ENCODE data around the gene CHST5.
"Not testable (repeated sequence)": the region's sequence is repeated elsewhere in the genome, so short reads cannot be mapped to it uniquely, and the experiment has no call there.

The CHST5 gene

GRCh38 chr16:75548456-75548855 is 12.5 kb upstream of the CHST5 start:
- DNase-seq = not testable (repeated sequence)

GRCh38 chr16:75546293-75546692 is 10.4 kb upstream of the CHST5 start:
- no peak for DNase-seq

- not testable (repeated sequence) for DNase-seq
These were observed 10.0 kb upstream of the CHST5 start for GRCh38 chr16:75545879-75546278.

- not testable (repeated sequence) for DNase-seq
These were observed 6.6 kb upstream of the CHST5 start for GRCh38 chr16:75542462-75542861.

- no peak for DNase-seq
These were observed 5.3 kb upstream of the CHST5 start for GRCh38 chr16:75541236-75541635.

- DNase-seq = not testable (repeated sequence)
These were observed 3.1 kb upstream of the CHST5 start for GRCh38 chr16:75538882-75539565.

- no peak for DNase-seq
These were observed 1.9 kb upstream of the CHST5 start for GRCh38 chr16:75537776-75538175.

GRCh38 chr16:75535211-75535843 is 581 bp downstream of the CHST5 start:
- no peak for DNase-seq

- no peak for DNase-seq
These were observed 1.2 kb downstream of the CHST5 start for GRCh38 chr16:75534560-75535205.

- DNase-seq = no peak
These were observed 3.1 kb downstream of the CHST5 start for GRCh38 chr16:75532791-75533190.

- no peak for DNase-seq
These were observed 3.7 kb downstream of the CHST5 start for GRCh38 chr16:75532142-75532765.

GRCh38 chr16:75529959-75530358 is 5.9 kb downstream of the CHST5 start:
- DNase-seq = no peak

- no peak for DNase-seq
These were observed 6.6 kb downstream of the CHST5 start for GRCh38 chr16:75529056-75529905.

- DNase-seq = no peak
These were observed 8.0 kb downstream of the CHST5 start for GRCh38 chr16:75527825-75528299.

GRCh38 chr16:75526032-75526790 is 9.7 kb downstream of the CHST5 start:
- no peak for DNase-seq

GRCh38 chr16:75519175-75519574 is 16.7 kb downstream of the CHST5 start:
- DNase-seq = no peak

GRCh38 chr16:75516189-75516966 is 19.5 kb downstream of the CHST5 start:
- not testable (repeated sequence) for DNase-seq

- no peak for DNase-seq
These were observed 21.6 kb downstream of the CHST5 start for GRCh38 chr16:75514296-75514695.

- no peak for DNase-seq
These were observed 29.3 kb downstream of the CHST5 start for GRCh38 chr16:75506574-75506973.

- DNase-seq = no peak
These were observed 29.8 kb downstream of the CHST5 start for GRCh38 chr16:75506107-75506506.

GRCh38 chr16:75503801-75504200 is 32.1 kb downstream of the CHST5 start:
- no peak for DNase-seq

Data from GDM1 (cell line).